Esophagus squamous epithelium (tissue), 5 donors: ENCODE data around the gene TBX5. TPM values are rescaled to one million over a fixed set of nuclear protein-coding genes. Genes with fewer than 3 reads are reported as not detected.
"Not testable (repeated sequence)": the region's sequence is repeated elsewhere in the genome, so short reads cannot be mapped to it uniquely, and the experiment has no call there.

Source experiments
- DNase-seq: peaks from one replicate; lab custom pipeline; 2025; lab: John Stamatoyannopoulos, UW
- H3K27ac ChIP-seq, 4 donors: fragments of 200-600 bp; sonication (generic); one replicate each; pipeline ENCODE4 v1.5.1; 2016 to 2019; ENCODE audit warnings: mild to moderate bottlenecking in 1 of 4
- H3K27me3 ChIP-seq, 4 donors: fragments of 200-600 bp; sonication (generic); 1 replicate in 3 of 4; 2 replicates in 1 of 4; pipeline versions ENCODE4 v1.5.1 to v1.6.0; 2017 to 2021; ENCODE audit warnings: antibody characterized with exemption in 1 of 4
- H3K36me3 ChIP-seq, 3 donors: fragments of 200-600 bp; sonication (generic); one replicate each; pipeline ENCODE4 v1.5.1; 2016 to 2019
- H3K4me1 ChIP-seq, 3 donors: fragments of 200-600 bp; sonication (generic); one replicate each; pipeline ENCODE4 v1.5.1; 2017 to 2019
- H3K4me3 ChIP-seq, 4 donors: fragments of 200-600 bp; sonication (generic); 1 replicate in 3 of 4; 2 replicates in 1 of 4; pipeline ENCODE4 v1.5.1; 2016 to 2019; ENCODE audit warnings: mild to moderate bottlenecking in 2 of 4, moderate library complexity in 1 of 4
- H3K9me3 ChIP-seq, 3 donors: fragments of 200-600 bp; sonication (generic); one replicate each; pipeline ENCODE4 v1.5.1; 2016 to 2019
- CTCF ChIP-seq, 6 experiments: fragments of 450-650 bp in 4 of 6; fragments of 200-600 bp in 2 of 6; sonication (generic) in 2 of 6; IDR thresholded peaks; one replicate each; pipeline ENCODE4 v1.5.1; 2016 to 2019; ENCODE audit warnings: antibody characterized with exemption in 6 of 6, mild to moderate bottlenecking in 4 of 6, moderate library complexity in 4 of 6
- POLR2A ChIP-seq, 4 donors: fragments of 450-650 bp; IDR thresholded peaks; one replicate each; pipeline ENCODE4 v1.6.1; 2017; ENCODE audit warnings: antibody characterized with exemption in 4 of 4, mild to moderate bottlenecking in 4 of 4, moderate library complexity in 3 of 4
- WGBS, 2 donors: methylation state at CpG; one replicate each; pipeline ENCODE4 v1.1.5; 2018; 5-methylcytosine and 5-hydroxymethylcytosine counted together
- intact Hi-C: fragments of 100-400 bp; cut with DNase I; formaldehyde crosslinking; loops from one replicate; pipeline ENCODE4 v1.15.0; 2022
- total RNA-seq, 4 donors: library from RNA; depleted of rRNA; stranded (reverse); fragments of >200 nt; gene quantifications; one replicate each; pipeline ENCODE4 v1.1.0, GENCODE V29; 2016
- donor health status: DM: yes; HTN: yes; CAD: no.

Gene TBX5
- total RNA-seq, 4 donors from 2014 or later = 0.38 to 2.9 (median 1.5) TPM

GRCh38 chr12:114361992-114362391 is 44.0 kb downstream of the TBX5 start:
- H3K27ac ChIP-seq = no peak overlapping the region
- peaks cover 0 to 6% (median 0%) of the 10 kb centered on the region in 3 donors for H3K9me3 ChIP-seq
- no peak for DNase-seq
- H3K36me3 ChIP-seq = peaks cover 0 to 9% (median 0%) of the 10 kb centered on the region in 3 donors
- H3K4me1 ChIP-seq = no peaks in the 10 kb centered on the region
- H3K27me3 ChIP-seq = no peaks in the 10 kb centered on the region
- H3K4me3 ChIP-seq = no peak overlapping the region
- intact Hi-C loops = no loop called here
- 53 to 68% methylated on average over 4 of the region's 4 CpGs for WGBS, 2 donors
- TF ChIP-seq CTCF (IDR thresholded peaks at IDR 0.05) (no peak), POLR2A (IDR thresholded peaks at IDR 0.05) (no peak)

DNA sequence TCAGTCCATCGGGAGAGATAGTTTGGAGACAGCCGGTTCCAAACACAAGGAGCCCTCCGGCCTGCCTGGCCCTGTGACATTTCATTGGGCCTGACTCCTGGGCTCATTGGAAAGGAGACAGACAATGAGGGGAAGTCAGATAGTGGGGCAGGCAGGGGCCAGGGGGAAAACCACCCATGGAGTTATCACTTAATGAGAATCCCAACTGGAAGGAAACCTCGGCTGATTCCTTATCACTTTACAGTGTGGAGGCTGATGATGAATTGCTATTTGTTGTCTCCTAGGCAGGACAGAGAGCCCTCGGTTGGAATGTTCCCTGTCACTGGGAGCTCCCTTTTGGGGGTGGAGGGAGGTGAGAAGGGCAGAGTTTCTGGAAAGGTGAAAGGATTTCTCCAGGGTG is 44.4 kb downstream of the TBX5 start:
- Histone ChIP-seq H3K9me3 (peaks cover 0 to 6% (median 0%) of the 10 kb centered on the region in 3 donors), H3K4me1 (no peaks in the 10 kb centered on the region), H3K4me3 (no peak overlapping the region), H3K27me3 (no peaks in the 10 kb centered on the region), H3K27ac (no peak overlapping the region), H3K36me3 (peaks cover 0 to 9% (median 0%) of the 10 kb centered on the region in 3 donors)
- no peak for DNase-seq
- 20 to 29% methylated on average over 2 to 5 of the region's 5 CpGs for WGBS, 2 donors
- no peak for TF ChIP-seq CTCF (IDR thresholded peaks at IDR 0.05)
- no peak for TF ChIP-seq POLR2A (IDR thresholded peaks at IDR 0.05)
- intact Hi-C loops = no loop called here

- intact Hi-C loops = no loop called here
These were observed 45.5 kb downstream of the TBX5 start for GRCh38 chr12:114360485-114360884.

GRCh38 chr12:114355389-114356088 is 50.4 kb downstream of the TBX5 start:
- Histone ChIP-seq H3K27ac (no peak overlapping the region), H3K36me3 (peaks cover 0 to 3% (median 0%) of the 10 kb centered on the region in 3 donors), H3K4me3 (no peak overlapping the region), H3K9me3 (no peaks in the 10 kb centered on the region), H3K27me3 (no peaks in the 10 kb centered on the region), H3K4me1 (no peaks in the 10 kb centered on the region)
- no peak for DNase-seq
- TF ChIP-seq CTCF (IDR thresholded peaks at IDR 0.05) (peak in 1 of 6 experiments; percentile 21), POLR2A (IDR thresholded peaks at IDR 0.05) (no peak)
- intact Hi-C loops = no loop called here
- 49 to 66% methylated on average over 3 to 7 of the region's 16 CpGs for WGBS, 2 donors

More at GRCh38 chr12:114360485-114360884, 45.5 kb downstream of the TBX5 start:
- Histone ChIP-seq H3K9me3 (no peaks in the 10 kb centered on the region), H3K36me3 (peaks cover 0 to 6% (median 0%) of the 10 kb centered on the region in 3 donors), H3K27me3 (no peaks in the 10 kb centered on the region), H3K4me1 (no peaks in the 10 kb centered on the region), H3K27ac (no peak overlapping the region), H3K4me3 (no peak overlapping the region)
- DNase-seq = no peak
- TF ChIP-seq POLR2A (IDR thresholded peaks at IDR 0.05) (no peak), CTCF (IDR thresholded peaks at IDR 0.05) (no peak)

- not testable (repeated sequence) for H3K4me1 ChIP-seq, H3K4me3 ChIP-seq
- 66 to 75% methylated on average over 7 of the region's 7 CpGs for WGBS, 2 donors
These were observed 56.7 kb downstream of the TBX5 start for GRCh38 chr12:114349239-114349638.

More at GRCh38 chr12:114349239-114349638, 56.7 kb downstream of the TBX5 start:
- DNase-seq, H3K27ac ChIP-seq, H3K9me3 ChIP-seq, H3K27me3 ChIP-seq, H3K36me3 ChIP-seq, intact Hi-C loops: not testable (repeated sequence)
